Breast epithelium (tissue), 4 donors: ENCODE measurements around the gene PRDM16. TPM values are rescaled to one million over a fixed set of nuclear protein-coding genes. Genes with fewer than 3 reads are reported as not detected.

Experiments used
- DNase-seq, 2 donors: peaks; one replicate each; pipeline ENCODE4 v3.0.0-alpha.2; 2019; ENCODE audit warnings: low spot score in 2 of 2
- H3K27ac ChIP-seq, 2 donors: fragments of 200-600 bp; sonication (generic) in 1 of 2; one replicate each; pipeline ENCODE4 v1.5.1; 2016 to 2019; ENCODE audit warnings: mild to moderate bottlenecking in 1 of 2
- H3K27me3 ChIP-seq, 2 donors: fragments of 200-600 bp; sonication (generic) in 1 of 2; one replicate each; pipeline versions ENCODE4 v1.5.1 to v1.6.0; 2017 to 2019; ENCODE audit warnings: control low read depth in 1 of 2, mild to moderate bottlenecking in 1 of 2
- H3K36me3 ChIP-seq: fragments of 200-600 bp; one replicate; pipeline ENCODE4 v1.5.1; 2019
- H3K4me1 ChIP-seq, 2 donors: fragments of 200-600 bp; sonication (generic); one replicate each; pipeline ENCODE4 v1.5.1; 2016 to 2019; ENCODE audit warnings: control low read depth in 1 of 2
- H3K4me3 ChIP-seq, 3 donors: fragments of 200-600 bp; sonication (generic); 1 replicate in 2 of 3; 2 replicates in 1 of 3; pipeline ENCODE4 v1.5.1; 2016 to 2019; ENCODE audit warnings: mild to moderate bottlenecking in 3 of 3, moderate library complexity in 2 of 3
- H3K9me3 ChIP-seq, 2 donors: fragments of 200-600 bp; sonication (generic) in 1 of 2; one replicate each; pipeline ENCODE4 v1.5.1; 2016 to 2019; ENCODE audit warnings: control low read depth in 1 of 2
- POLR2A ChIP-seq: fragments of 450-650 bp; IDR thresholded peaks from one replicate; pipeline ENCODE4 v1.6.1; 2016; ENCODE audit warnings: antibody characterized with exemption, mild to moderate bottlenecking, moderate library complexity
- POLR2AphosphoS5 ChIP-seq, 3 donors: sonication (generic); formaldehyde crosslinking; IDR thresholded peaks; one replicate each; pipeline ENCODE4 v1.6.1; 2017; ENCODE audit warnings: antibody characterized with exemption in 3 of 3
- intact Hi-C: fragments of 100-400 bp; cut with DNase I; formaldehyde crosslinking; loops from one replicate; pipeline ENCODE4 v1.15.1; 2023; ENCODE audit warnings: low total_unique reads
- total RNA-seq, 3 donors: library from RNA; depleted of rRNA; stranded (reverse); fragments of >200 nt; gene quantifications; one replicate each; pipeline ENCODE4 v1.1.0, GENCODE V29; 2016
- TF ChIP-seq, protein P1 (sequence below), 3 donors: fragments of 450-650 bp; IDR thresholded peaks; one replicate each; pipeline ENCODE4 v1.5.1; 2016 to 2017; ENCODE audit warnings: antibody characterized with exemption in 3 of 3, mild to moderate bottlenecking in 3 of 3, moderate library complexity in 3 of 3

PRDM16 gene
- total RNA-seq, 3 donors from 2014 or later = 0.48 to 3.8 (median 3.6) TPM

DNA sequence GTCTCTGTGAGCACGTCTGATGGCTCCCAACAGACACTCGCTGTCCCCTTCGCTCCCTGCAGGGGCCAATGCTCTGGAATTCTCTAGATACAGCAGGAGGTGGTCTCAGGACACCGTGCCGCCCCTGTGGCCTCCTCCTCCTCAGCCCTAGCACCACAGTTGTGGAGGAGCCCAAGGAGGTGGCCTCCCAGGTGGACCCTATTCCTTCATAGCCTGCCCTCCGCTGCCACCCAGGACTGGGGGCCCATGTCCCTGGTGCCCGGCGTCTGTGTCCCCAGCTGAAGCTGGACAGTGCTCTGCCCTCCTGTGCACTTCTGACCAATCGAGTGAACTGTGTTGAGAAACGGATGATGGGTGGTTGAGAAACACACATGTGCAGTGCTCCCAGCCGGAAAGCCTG lies 235.7 kb downstream of the PRDM16 start:
- TF ChIP-seq POLR2AphosphoS5 (IDR thresholded peaks at IDR 0.05) (no peak), POLR2A (no peak)
- TF ChIP-seq, protein P1, sequence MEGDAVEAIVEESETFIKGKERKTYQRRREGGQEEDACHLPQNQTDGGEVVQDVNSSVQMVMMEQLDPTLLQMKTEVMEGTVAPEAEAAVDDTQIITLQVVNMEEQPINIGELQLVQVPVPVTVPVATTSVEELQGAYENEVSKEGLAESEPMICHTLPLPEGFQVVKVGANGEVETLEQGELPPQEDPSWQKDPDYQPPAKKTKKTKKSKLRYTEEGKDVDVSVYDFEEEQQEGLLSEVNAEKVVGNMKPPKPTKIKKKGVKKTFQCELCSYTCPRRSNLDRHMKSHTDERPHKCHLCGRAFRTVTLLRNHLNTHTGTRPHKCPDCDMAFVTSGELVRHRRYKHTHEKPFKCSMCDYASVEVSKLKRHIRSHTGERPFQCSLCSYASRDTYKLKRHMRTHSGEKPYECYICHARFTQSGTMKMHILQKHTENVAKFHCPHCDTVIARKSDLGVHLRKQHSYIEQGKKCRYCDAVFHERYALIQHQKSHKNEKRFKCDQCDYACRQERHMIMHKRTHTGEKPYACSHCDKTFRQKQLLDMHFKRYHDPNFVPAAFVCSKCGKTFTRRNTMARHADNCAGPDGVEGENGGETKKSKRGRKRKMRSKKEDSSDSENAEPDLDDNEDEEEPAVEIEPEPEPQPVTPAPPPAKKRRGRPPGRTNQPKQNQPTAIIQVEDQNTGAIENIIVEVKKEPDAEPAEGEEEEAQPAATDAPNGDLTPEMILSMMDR (IDR thresholded peaks at IDR 0.05) = no peak
- no peak overlapping the region for H3K4me3 ChIP-seq
- peaks cover 0 to 9% of the 10 kb centered on the region in 2 donors for H3K9me3 ChIP-seq
- no peak overlapping the region for H3K27ac ChIP-seq
- no peaks in the 10 kb centered on the region for H3K36me3 ChIP-seq
- intact Hi-C loops = no loop called here
- DNase-seq = no peak
- H3K27me3 ChIP-seq = peaks cover 0 to 15% of the 10 kb centered on the region in 2 donors
- no peaks in the 10 kb centered on the region for H3K4me1 ChIP-seq

GRCh38 chr1:3305156-3305555 lies 236.2 kb downstream of the PRDM16 start:
- Histone ChIP-seq H3K9me3 (peaks cover 0 to 9% of the 10 kb centered on the region in 2 donors), H3K4me3 (no peak overlapping the region), H3K27me3 (peaks cover 0 to 15% of the 10 kb centered on the region in 2 donors), H3K4me1 (no peaks in the 10 kb centered on the region), H3K36me3 (no peaks in the 10 kb centered on the region), H3K27ac (no peak overlapping the region)
- DNase-seq = no peak
- intact Hi-C loops = no loop called here
- TF ChIP-seq POLR2AphosphoS5 (IDR thresholded peaks at IDR 0.05) (no peak), POLR2A (no peak)
- TF ChIP-seq, protein P1 (IDR thresholded peaks at IDR 0.05) = no peak

DNA sequence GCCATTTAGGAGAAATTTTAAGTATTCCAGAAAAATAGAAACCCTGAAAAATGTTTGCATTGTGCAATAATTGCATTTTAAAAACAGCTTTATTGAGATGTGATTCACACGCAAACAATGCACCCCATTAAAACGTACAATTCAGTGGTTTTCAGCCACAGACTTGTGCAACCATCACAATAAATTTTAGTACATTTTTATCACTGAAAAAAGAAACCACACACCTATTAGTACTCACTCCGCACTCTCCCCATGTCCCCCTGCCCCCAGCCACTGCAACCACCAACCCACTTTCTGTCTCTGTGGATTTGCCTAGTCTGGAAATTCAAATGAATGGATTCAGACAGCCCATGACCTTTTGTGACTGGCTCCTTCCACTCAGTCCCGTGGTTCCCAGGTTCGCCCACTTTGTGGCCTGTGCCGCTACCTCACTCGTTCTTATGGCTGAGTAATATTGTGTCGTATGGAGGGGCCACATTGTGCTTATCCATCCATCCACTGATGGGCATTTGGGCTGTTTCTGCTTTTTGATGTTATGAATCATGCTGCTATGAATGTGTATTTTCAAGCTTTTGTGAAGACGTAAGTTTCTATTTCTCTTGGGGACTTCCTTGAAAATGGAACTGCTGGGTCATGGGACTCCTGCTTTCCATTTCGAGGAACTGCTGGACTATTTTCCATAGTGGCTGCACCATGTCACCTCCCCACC lies 237.7 kb downstream of the PRDM16 start:
- Histone ChIP-seq H3K9me3 (peaks cover 0 to 4% of the 10 kb centered on the region in 2 donors), H3K27me3 (peaks cover 0 to 14% of the 10 kb centered on the region in 2 donors), H3K27ac (no peak overlapping the region), H3K4me1 (no peaks in the 10 kb centered on the region), H3K4me3 (no peak overlapping the region), H3K36me3 (no peaks in the 10 kb centered on the region)
- TF ChIP-seq POLR2AphosphoS5 (IDR thresholded peaks at IDR 0.05) (no peak), POLR2A (no peak)
- TF ChIP-seq, protein P1 (IDR thresholded peaks at IDR 0.05) = no peak
- no peak for DNase-seq
- intact Hi-C loops = no loop called here

- intact Hi-C loops = no loop called here
- Histone ChIP-seq H3K27ac (no peak overlapping the region), H3K9me3 (no peaks in the 10 kb centered on the region), H3K36me3 (no peaks in the 10 kb centered on the region), H3K4me1 (no peaks in the 10 kb centered on the region), H3K4me3 (no peak overlapping the region), H3K27me3 (peaks cover 0 to 13% of the 10 kb centered on the region in 2 donors)
- DNase-seq = no peak
- TF ChIP-seq POLR2AphosphoS5 (IDR thresholded peaks at IDR 0.05) (no peak), POLR2A (no peak)
- TF ChIP-seq, protein P1 (IDR thresholded peaks at IDR 0.05) = no peak
These were observed 238.4 kb downstream of the PRDM16 start for GRCh38 chr1:3307359-3307758.

DNA sequence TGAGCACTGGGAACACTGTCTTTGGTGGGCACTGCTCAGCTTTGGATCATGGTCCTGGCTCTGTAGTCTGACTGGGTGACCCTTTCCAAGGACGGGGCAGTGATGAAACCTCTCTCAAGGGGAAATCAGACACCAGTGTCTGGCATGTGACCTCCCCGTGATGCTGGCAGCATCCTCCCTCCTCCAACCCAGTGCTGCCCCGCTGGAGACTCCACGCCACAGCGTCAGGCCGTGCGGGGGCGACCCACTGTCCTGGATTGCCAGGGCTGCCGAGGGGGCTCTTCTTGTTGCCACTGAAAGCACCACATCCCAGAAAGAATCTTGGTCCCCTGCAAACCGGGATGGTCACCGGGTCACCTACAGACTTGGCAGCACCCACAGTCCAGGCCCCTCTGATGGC lies 239.1 kb downstream of the PRDM16 start:
- Histone ChIP-seq H3K9me3 (no peaks in the 10 kb centered on the region), H3K4me1 (peaks cover 0 to 4% of the 10 kb centered on the region in 2 donors), H3K27me3 (peaks cover 0 to 13% of the 10 kb centered on the region in 2 donors), H3K27ac (no peak overlapping the region), H3K36me3 (no peaks in the 10 kb centered on the region), H3K4me3 (no peak overlapping the region)
- no peak for TF ChIP-seq POLR2A
- TF ChIP-seq POLR2AphosphoS5 (IDR thresholded peaks at IDR 0.05) = no peak
- intact Hi-C loops = no loop called here
- DNase-seq = no peak
